RWPE2 (cell line): ENCODE measurements around the gene AGFG1.
A peak's percentile ranks its signal among the peaks of the same experiment; 100 is the strongest.
"Not testable (repeated sequence)": the region's sequence is repeated elsewhere in the genome, so short reads cannot be mapped to it uniquely, and the experiment has no call there.

Experiments used
- ATAC-seq: fragments of 200-7000 bp; cut with Tn5 transposase; 3 replicates; pipeline ENCODE4 v1.9.1; 2021; ENCODE audit warnings: low read depth
- DNase-seq: peaks from one replicate; pipeline ENCODE4 v3.0.0-alpha.2; 2020; ENCODE audit warnings: low spot score
- H3K27ac ChIP-seq: fragments of 450-650 bp; 2 replicates; pipeline ENCODE4 v1.5.1; 2017; ENCODE audit warnings: mild to moderate bottlenecking; ENCODE audit not compliant: poor library complexity, severe bottlenecking
- H3K27me3 ChIP-seq: fragments of 250-450 bp; sonication (Bioruptor Pico); 2 replicates; pipeline ENCODE4 v1.5.1; 2021; ENCODE audit warnings: mild to moderate bottlenecking, moderate library complexity; ENCODE audit not compliant: insufficient read depth, poor library complexity, severe bottlenecking
- H3K36me3 ChIP-seq: fragments of 250-450 bp; sonication (Bioruptor Pico); 2 replicates; pipeline ENCODE4 v1.5.1; 2020; ENCODE audit warnings: low read depth, mild to moderate bottlenecking, moderate library complexity
- H3K4me1 ChIP-seq: fragments of 250-450 bp; sonication (Bioruptor Pico); 2 replicates; pipeline ENCODE4 v1.5.1; 2021; ENCODE audit warnings: mild to moderate bottlenecking, moderate library complexity; ENCODE audit not compliant: insufficient read depth, poor library complexity, severe bottlenecking
- H3K4me3 ChIP-seq: fragments of 250-450 bp; sonication (Bioruptor Pico); 2 replicates; pipeline ENCODE4 v1.5.1; 2021; ENCODE audit warnings: mild to moderate bottlenecking, moderate library complexity; ENCODE audit not compliant: severe bottlenecking
- H3K9me3 ChIP-seq: fragments of 250-450 bp; sonication (Bioruptor Pico); 2 replicates; pipeline ENCODE4 v1.5.1; 2021; ENCODE audit warnings: mild to moderate bottlenecking, moderate library complexity; ENCODE audit not compliant: severe bottlenecking
- CTCF ChIP-seq: fragments of 450-650 bp; IDR thresholded peaks from one replicate; pipeline ENCODE4 v1.5.1; 2017; ENCODE audit warnings: mild to moderate bottlenecking, moderate library complexity; ENCODE audit not compliant: poor library complexity, severe bottlenecking

AGFG1 gene

GRCh38 chr2:227597036-227597435 is 125.1 kb downstream of the AGFG1 start:
- no peaks in the 10 kb centered on the region for H3K36me3 ChIP-seq
- H3K4me3 ChIP-seq: no peak overlapping the region
- no peak for DNase-seq
- no peaks in the 10 kb centered on the region for H3K27me3 ChIP-seq
- H3K27ac ChIP-seq: no peak overlapping the region
- ATAC-seq: no peak
- no peaks in the 10 kb centered on the region for H3K4me1 ChIP-seq
- H3K9me3 ChIP-seq: no peaks in the 10 kb centered on the region
- no peak for TF ChIP-seq CTCF

- H3K9me3 ChIP-seq: no peaks in the 10 kb centered on the region
- ATAC-seq: peak; percentile 44; the same call in 1 of the 3 replicates
- H3K27ac ChIP-seq: no peak overlapping the region
- H3K36me3 ChIP-seq: no peaks in the 10 kb centered on the region
- H3K4me3 ChIP-seq: no peak overlapping the region
- H3K27me3 ChIP-seq: no peaks in the 10 kb centered on the region
- no peak for DNase-seq
- H3K4me1 ChIP-seq: no peaks in the 10 kb centered on the region
- no peak for TF ChIP-seq CTCF
These were observed 126.0 kb downstream of the AGFG1 start for GRCh38 chr2:227597998-227598397.

- DNase-seq, H3K27ac ChIP-seq, H3K27me3 ChIP-seq, H3K4me3 ChIP-seq, H3K9me3 ChIP-seq, H3K36me3 ChIP-seq, H3K4me1 ChIP-seq, ATAC-seq: not testable (repeated sequence)
These were observed 127.0 kb downstream of the AGFG1 start, which contains the start of gene SCYGR2 for GRCh38 chr2:227598835-227599503. TSS of gene SCYGR2 (plus strand) at chr2:227598893. CDS start at chr2:227598893, 0 bp downstream.

GRCh38 chr2:227602358-227602757 is 130.4 kb downstream of the AGFG1 start:
- H3K27me3 ChIP-seq: no peaks in the 10 kb centered on the region
- TF ChIP-seq CTCF: no peak
- H3K27ac ChIP-seq: no peak overlapping the region
- no peaks in the 10 kb centered on the region for H3K36me3 ChIP-seq
- no peak for ATAC-seq
- H3K9me3 ChIP-seq: no peaks in the 10 kb centered on the region
- H3K4me1 ChIP-seq: no peaks in the 10 kb centered on the region
- no peak overlapping the region for H3K4me3 ChIP-seq
- no peak for DNase-seq

- Histone ChIP-seq H3K36me3 (no peaks in the 10 kb centered on the region), H3K27ac (no peak overlapping the region), H3K27me3 (no peaks in the 10 kb centered on the region), H3K4me3 (no peak overlapping the region), H3K9me3 (no peaks in the 10 kb centered on the region), H3K4me1 (no peaks in the 10 kb centered on the region)
- ATAC-seq (no peak), DNase-seq (no peak)
- TF ChIP-seq CTCF: no peak
These were observed 134.5 kb downstream of the AGFG1 start for GRCh38 chr2:227606476-227606875.
